ENCODE results near the gene SPINT3.
"Not testable (repeated sequence)": the region's sequence is repeated elsewhere in the genome, so short reads cannot be mapped to it uniquely, and the experiment has no call there.

SPINT3 gene

DNA sequence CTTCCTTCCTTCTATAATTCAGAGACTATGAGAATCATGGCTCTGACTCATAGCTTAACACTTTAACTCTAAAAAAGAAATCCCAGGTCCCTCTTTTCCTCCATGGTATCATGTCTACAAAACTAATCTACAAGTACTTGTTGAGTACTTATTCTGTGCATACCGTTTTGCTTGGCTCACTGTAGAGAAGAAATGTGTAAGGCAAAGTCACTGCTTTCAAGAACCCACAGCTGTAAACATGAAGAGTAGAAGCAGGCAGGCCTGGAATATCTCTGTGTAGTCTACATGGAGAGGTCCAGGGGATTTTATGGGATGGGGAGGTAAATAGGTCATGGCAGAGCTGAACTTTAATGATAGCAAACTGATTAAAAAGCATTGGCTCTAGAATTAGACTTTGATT lies 13.8 kb downstream of the SPINT3 start:
- DNase-seq: no peak

DNA sequence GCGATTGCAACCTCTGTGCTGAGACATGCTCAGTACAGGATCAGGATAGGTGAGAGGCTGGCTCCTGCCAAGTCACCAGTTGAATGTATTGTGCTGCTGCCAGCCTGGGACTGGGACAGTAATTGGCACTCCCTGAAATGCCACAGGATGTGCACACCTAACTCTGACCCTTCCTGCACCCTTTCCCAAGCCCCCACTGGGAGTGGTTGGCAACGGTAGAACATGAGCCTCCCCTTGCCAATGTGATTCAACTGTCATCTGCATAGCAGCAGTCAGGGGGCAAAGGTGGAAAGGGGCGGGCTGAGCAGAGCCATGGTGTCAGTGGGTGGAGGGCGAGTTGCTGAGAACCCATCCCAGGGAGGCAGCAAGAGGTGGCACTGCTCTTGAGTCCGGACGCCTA lies 15.4 kb downstream of the SPINT3 start:
- DNase-seq: no peak

DNA sequence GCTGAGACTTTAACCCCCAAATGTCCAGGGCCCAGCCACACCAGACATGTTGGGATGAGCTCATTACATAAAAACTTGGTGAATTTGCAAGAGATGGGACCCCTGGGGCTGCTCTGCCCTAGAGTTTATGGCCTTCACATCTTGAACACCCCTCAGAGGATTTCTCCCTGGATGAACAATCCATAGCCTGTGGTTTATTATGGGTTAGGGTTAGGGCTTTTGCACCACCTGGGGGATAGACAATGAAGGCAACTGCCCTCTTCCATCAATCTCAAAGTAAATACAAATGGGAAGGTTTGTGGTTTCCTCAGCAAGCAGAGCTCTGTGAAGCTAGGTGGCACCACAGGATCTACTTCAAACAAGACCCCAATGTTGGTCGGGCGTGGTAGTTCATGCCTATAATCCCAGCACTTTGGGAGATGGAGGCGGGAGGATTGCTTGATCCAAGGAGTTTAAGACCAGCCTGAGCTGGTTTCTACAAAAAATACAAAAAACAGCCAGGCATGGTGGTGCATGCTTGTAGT lies 17.4 kb downstream of the SPINT3 start:
- no peak for DNase-seq

DNA sequence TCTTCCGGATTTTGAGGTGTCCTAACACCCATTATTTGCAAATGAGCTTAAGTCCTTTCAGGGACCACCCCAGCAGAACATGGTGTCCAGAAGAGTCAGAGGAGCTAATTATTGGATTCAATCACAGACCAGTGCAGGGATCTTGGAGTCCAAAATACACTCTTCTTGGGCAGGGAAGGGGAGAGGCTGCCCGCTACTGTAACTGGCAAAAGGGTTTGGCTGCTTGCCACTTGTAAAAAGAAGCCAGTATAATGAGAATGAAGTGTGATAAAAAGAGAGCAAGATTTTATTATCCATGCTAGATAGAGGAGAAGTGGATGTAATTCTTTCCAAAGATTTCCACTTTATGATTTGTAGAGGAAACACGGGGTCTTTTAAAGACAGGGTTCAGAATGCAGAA lies 19.3 kb downstream of the SPINT3 start:
- no peak for DNase-seq

DNA sequence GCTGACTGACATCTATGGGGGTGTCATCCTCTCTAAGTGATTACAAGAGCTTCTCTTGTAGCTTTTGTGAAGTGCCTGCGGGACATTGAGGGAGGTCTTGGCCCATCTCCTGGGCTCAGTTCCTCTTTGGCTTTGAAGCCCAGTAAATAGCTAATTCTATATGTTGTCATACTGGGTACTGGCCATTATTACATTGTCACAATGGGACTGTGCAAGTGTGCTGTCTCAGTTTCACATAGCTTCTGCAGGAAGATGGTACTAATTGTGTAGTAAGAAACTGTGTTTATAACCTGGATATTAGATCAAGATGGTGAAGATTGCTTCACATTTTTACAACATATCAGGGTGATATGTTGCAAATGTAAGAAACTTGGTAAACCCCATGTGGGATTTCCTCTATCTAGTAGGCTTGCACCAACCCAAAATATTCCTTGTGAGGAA lies 19.9 kb downstream of the SPINT3 start:
- DNase-seq: no peak

DNA sequence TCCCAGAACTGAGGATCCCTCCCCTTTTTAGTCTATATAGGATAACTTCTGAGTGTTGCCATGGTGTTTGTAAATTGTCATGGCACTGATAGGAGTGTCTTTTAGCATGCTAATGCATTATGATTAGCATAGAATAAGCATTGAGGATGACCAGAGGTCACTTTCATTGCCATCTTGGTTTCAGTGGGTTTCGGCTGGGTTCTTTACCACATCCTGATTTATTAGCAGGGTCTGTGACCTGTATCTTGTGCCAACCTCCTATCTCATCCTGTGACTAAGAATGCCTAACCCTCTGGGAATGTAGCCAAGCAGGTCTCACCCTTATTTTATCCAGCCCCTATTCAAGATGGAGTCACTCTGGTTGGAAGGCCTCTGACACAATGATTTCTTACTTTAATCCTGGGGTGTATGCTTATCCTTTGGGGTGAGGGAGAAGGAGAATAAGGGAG lies 26.3 kb downstream of the SPINT3 start:
- no peak for DNase-seq

DNA sequence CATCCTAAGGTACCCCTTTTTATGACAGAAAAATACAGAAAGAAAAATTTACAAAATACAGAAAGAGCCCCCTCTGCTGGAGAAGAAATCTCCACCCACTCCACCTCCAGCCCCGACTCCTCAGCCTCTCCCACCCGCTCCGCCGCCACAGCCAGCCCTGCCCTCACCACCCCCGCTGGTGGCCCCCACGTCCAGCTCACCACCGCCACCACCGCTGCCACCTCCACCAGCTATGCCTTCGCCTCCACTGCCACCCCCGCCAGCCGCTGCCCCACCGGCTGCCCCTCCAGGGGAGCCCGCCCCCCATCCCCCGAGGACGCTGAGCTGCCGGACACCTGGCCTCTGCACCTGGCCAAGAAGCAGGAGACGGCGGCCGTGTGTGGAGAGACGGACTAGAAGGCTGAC lies 28.2 kb downstream of the SPINT3 start:
- no peak for DNase-seq

DNA sequence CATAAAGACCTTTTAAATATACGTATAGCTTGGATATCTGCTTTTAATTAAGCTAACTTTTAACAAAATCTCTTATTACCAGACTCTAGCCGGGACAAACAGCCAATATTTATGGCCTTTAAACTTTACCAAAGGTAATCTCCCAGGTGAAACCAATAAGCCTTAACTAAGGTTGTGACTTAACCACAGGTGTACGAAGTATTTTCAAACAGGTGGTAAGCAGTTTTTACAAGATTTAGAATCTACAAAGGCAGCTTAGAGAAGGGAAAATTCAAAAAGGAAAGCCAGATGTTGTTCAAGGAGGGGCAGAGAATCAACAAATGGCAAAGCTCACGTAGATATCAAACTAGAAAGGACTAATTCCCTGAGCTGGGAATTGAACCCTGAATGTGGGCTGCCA lies 30.0 kb downstream of the SPINT3 start:
- no peak for DNase-seq

DNA sequence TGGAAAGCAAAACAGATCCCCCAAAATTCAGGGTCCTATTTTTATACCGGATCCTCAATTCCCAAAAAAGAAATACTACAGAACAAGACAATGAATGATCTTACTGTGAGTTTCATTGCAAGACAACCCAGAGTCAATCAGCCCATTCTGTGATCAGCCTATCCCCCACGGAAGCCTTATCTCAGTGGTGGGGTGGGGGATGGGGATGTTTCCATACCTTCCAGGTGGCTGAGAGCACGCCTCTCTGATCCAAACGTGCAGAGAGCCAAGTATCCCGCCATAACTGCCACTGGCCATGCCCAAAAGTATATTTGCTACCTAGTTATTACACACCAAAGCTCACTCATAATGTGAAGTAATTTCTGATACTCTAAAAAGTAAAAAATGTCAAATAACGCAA lies 30.7 kb downstream of the SPINT3 start:
- DNase-seq: no peak

DNA sequence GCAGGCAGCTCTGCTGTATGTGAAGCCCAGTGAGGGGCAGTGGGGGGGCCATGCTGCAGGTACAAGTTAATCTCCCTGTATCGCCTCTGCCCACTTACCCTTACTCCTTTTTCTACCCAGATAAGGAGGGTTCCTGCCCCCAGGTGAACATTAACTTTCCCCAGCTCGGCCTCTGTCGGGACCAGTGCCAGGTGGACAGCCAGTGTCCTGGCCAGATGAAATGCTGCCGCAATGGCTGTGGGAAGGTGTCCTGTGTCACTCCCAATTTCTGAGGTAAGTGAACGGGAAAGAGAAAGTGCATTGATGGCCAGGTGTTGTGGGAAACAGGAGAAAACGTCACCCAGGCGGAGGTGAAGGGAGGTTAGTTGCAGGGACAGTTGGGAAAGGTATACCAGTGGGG lies 35.6 kb downstream of the SPINT3 start:
- DNase-seq: no peak

DNA sequence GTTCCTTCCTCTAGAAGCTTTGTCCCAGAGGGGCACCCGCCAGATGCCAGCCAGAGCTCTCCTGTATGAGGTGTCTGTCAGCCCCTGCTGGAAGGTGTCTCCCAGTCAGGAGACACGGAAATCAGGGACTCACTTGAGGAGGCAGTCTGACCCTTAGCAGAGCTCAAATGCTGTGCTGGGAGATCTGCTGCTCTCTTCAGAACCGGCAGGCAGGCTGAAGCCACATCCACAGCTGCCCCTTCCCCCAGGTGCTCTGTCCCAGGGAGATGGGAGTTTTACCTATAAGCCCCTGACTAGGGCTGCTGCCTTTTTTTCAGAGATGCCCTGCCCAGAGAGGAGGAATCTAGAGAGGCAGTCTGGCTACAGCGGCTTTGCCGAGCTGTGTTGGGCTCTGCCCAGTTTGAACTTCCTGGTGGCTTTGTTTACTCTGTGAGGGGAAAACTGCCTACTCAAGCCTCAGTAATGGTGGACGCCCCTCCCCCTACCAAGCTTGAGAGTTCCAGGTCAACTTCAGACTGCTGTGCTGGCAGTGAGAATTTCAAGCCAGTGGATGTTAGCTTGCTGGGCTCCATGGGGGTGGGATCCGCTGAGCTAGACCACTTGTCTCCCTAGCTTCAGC lies 37.8 kb downstream of the SPINT3 start:
- not testable (repeated sequence) for DNase-seq

DNA sequence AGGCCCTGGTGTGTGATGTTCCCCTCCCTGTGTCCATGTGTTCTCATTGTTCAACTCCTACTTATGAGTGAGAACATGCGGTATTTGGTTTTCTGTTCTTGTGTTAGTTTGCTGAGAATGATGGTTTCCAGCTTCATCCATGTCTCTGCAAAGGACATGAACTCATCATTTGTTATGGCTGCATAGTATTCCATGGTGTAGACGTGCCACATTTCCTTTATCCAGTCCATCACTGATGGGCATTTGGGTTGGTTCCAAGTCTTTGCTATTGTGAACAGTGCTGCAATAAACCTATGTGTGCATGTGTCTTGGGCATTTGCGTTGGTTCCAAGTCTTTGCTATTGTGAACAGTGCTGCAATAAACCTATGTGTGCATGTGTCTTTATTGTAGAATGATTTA lies 43.1 kb downstream of the SPINT3 start:
- not testable (repeated sequence) for DNase-seq

DNA sequence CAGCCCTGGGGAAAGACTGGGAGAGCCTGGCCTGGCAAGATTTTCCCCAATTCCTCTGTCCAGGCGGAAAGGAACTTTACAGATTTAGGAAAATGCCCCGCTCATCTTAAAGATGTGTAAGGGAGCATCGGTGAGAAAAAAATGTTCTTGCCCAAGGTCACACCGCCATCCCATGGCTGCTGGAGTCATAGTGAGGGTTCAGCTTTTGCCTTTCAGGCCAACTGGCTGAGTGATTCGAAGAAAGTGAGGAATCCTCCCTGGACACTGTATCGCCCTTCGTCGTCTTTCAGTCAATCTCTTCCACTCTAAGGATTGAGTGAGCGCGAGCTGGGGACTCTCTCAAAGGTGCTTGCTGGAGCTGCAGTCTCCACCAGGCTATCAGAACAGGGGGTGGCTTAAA lies 44.5 kb downstream of the SPINT3 start:
- peak in 2 of 3 experiments; percentile 66 to 74 for DNase-seq

DNA sequence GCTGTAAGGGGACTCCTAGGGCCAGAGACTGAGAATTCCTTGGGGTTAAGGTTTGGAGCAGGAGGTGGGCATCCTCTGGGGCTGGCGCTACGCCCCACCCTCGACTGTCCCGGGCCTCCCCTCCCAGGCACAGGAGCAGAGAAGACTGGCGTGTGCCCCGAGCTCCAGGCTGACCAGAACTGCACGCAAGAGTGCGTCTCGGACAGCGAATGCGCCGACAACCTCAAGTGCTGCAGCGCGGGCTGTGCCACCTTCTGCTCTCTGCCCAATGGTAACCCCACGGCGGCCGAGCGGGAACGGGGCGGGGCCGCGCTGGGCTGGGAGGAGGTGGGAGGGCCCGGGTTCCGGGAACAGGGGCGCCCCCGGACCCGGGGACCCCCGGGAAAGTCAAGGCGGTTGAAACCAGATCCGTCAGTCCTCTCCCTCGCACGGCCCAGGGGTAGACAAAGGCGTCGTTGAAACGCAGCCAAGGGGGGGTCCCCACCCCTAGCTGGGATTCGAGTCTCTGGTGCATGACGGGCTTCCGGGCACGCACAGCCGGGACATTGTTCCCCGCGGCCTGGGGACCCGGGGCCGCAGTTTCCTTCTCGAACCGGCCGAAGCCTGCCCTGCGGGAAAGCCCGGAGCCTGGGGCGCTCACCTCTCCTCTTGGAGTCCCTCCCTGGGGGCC lies 45.0 kb downstream of the SPINT3 start:
- DNase-seq: peak in 2 of 3 experiments; percentile 76 to 86

DNA sequence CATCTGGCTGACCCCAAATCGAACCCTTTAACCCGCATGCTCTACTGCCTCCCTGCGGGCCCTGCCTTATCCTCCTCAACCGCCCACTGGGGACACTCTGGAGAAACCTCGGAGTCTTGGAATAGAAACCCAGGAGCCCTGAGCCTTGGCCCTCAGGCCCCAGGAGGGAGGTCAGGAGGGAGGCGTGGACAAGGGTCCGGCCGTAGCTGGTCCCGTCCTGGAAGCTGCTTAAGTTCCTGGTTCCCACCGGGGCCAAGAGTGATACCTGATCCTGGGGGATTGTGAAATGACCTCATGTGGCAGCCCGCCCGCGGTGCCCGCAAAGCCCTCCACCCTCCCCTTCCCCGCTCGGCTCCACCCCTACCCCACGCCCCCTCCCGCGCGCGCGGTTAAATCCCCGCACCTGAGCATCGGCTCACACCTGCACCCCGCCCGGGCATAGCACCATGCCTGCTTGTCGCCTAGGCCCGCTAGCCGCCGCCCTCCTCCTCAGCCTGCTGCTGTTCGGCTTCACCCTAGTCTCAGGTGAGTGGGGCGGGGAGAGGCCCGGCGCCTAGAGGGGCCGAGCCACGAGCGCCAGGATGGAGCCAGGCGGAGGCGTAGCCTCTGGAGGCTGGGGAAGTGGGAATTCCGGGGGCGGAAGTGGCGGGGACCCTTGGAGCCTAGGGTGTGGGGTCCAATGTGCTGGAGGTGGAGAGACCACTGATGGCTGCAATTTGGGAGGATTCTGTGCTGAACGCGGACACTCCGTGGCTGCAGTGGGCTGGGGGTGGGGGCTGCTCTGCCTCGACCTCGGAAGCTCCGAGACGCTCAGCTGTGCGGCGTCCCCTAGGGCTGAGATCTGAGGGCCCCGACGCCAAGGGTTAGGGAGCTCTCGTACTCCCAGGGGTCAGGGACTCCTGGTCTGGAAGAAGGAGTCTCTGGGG lies 45.8 kb downstream of the SPINT3 start, which contains the start of gene WFDC2:
WFDC2 (plus strand) TSS at position 418 of the 926 bp plus-strand sequence; CDS start at position 447, 29 bp downstream.
- DNase-seq: peak; percentile 8 to 76 (median 76)

DNA sequence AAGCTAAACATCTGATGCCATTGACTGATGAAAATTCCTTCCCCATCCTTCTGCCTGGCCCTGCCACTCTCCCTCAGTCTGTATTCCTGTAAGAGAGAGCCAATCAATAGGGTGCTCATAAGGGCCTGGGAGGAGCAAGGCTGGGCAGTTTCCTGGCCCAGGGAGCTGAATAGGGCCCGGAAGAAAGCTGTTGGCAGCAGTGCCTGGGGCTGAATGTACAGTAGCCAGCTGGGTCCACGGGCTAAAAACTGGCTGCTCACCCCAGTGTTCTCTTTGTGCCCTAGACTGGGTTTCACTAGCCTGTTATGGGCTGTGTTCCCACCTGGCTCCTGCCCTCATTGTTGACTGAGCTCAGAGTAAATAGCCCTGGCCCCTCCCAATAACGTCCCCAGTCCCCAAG lies 47.6 kb downstream of the SPINT3 start:
- DNase-seq: peak in 2 of 3 experiments; percentile 79 to 90

DNA sequence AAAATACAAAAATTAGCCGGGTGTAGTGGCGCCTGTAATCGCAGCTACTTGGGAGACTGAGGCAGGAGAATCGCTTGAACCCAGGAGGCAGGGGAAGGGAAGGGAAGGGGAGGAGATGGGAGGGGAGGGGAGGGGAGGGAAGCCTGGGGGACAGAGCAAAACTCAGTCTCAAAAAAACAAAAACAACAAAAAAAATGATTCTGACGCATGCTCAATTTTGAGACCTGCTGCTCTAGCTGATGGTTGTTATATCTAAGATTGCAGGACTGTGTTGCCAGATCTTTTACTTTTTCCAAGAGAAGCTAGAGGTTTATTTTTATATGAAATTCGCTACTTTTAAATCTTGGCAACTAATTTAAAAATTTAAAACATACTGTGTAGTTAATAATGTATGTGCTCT lies 48.2 kb downstream of the SPINT3 start:
- no peak for DNase-seq

DNA sequence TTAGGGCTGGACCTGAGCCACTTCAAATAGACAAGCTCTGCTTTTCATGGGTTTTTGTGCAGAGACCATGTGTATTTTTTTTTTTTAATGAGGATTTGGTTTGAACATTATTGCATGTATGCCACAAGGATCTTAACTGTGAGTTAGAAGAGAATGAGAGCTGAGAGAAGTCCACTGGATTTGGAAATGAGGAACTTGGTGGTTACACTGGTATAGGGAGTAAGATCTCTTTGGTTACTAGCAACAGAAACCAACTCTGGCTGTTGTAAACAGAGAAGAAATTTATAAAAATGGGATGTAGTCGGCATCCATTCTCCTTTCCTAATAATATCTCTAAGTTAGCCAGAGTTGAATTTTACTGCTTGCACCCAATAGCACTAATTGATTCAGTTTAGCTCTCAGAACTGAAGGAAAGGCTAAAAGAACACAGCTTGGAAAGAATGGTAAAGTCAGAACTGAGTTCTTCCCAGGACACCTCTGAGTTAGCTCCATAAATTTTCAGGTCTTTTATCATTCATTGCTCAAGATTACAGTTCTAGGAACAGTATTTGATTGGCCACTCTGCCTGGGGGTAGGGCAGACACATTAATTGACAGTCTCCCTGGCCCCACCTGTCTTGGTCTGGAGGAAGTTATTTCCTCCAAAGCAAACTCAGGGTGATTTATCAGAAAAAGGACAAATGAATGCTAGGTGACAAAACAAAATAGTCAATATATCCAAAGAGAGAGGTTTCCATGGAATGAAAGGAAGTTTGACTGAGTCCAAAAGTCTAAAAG lies 49.7 kb downstream of the SPINT3 start:
- no peak for DNase-seq

DNA sequence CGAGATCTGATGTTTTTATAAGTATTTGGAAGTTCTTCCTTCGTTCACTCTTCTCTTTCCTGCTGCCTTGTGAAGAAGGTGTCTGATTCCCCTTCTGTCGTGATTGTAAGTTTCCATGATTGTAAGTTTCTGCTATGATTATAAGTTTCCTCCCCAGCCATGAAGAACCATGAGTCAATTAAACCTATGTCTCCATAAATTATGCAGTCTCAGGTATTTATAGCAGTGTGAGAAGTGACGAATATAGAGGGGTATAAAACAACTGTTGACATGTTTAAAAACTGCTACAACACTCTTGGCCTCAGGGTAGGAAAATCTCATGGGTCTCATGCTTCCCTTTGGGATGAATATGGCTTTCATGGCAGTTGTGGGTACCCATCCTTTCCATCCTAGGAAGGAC lies 51.7 kb downstream of the SPINT3 start:
- no peak for DNase-seq

DNA sequence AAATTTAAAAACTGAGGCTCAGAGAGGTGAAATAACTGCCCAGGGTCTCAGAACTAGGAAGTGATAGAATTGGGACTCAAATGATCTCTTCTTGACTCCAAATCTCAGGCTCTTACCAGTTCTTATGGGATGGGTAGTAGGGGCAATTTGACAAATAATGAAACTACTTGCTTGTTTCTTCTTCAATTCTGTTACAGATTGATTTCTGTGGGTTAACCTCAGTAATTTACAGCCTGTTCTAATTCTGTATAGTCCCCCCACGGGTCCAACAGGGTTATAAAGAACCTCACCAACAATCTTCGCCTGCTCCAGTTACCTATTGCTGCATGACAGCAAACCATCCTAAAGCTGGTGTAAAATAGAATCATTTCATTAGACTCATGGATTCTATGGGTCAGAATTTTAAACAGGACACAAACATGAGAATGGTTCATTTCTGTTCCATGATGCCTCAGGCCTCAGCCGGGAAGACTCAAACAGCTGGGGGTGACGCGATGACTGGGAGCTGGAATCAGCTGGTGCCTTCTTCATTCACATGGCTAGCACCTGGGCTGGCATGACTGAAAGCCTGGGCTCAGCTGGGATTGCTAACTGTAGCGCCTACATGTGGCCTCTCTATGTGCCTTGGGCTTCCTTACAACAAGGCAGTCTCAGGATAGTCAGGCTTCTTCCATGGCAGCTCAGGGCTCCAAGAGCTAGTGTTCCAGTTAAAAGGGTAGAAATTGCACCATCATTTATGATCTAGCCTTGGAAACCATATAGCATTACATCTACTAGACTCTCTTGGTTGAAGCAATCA lies 52.5 kb downstream of the SPINT3 start:
- DNase-seq: no peak

Data from NCI-H1417 (cell line).